Nephron (organoid): Measurements from ENCODE around the gene PSMA6.

Source experiments
- H3K27ac Mint-ChIP-seq, 3 experiments: 2 replicates each; pipeline ENCODE4 v1.8.0; 2020; ENCODE audit warnings: mixed read lengths in 3 of 3, mild to moderate bottlenecking in 2 of 3, moderate library complexity in 1 of 3
- H3K27me3 Mint-ChIP-seq: 2 replicates; pipeline ENCODE4 v1.8.0; 2021; ENCODE audit warnings: low read depth, mild to moderate bottlenecking, moderate library complexity, mixed read lengths
- H3K36me3 Mint-ChIP-seq: 2 replicates; pipeline ENCODE4 v1.8.0; 2020; ENCODE audit warnings: low read depth, mixed read lengths
- H3K4me1 Mint-ChIP-seq: 2 replicates; pipeline ENCODE4 v1.8.0; 2020; ENCODE audit warnings: mixed read lengths
- H3K4me3 Mint-ChIP-seq, 3 experiments: 2 replicates each; pipeline ENCODE4 v1.8.0; 2020; ENCODE audit warnings: mild to moderate bottlenecking in 3 of 3, mixed read lengths in 3 of 3, moderate library complexity in 2 of 3
- H3K9me3 Mint-ChIP-seq: 2 replicates; pipeline ENCODE4 v1.8.0; 2020; ENCODE audit warnings: mixed read lengths
- CTCF ChIP-seq, 3 experiments: fragments of 200-600 bp; sonication (generic); IDR thresholded peaks; one replicate each; pipeline ENCODE4 v1.5.0; 2021; ENCODE audit warnings: antibody characterized with exemption in 3 of 3; ENCODE audit not compliant: unreplicated experiment in 3 of 3

The PSMA6 gene

GRCh38 chr14:35274805-35275204 lies 17.4 kb upstream of the PSMA6 start:
- H3K4me3 Mint-ChIP-seq = no peak overlapping the region
- no peaks in the 10 kb centered on the region for H3K27me3 Mint-ChIP-seq
- H3K4me1 Mint-ChIP-seq = no peaks in the 10 kb centered on the region
- peaks cover 21% of the 10 kb centered on the region for H3K36me3 Mint-ChIP-seq
- no peak overlapping the region for H3K27ac Mint-ChIP-seq
- no peak for TF ChIP-seq CTCF (IDR thresholded peaks at IDR 0.05; ENCODE audit: unreplicated experiment in 3 of 3)
- H3K9me3 Mint-ChIP-seq = no peaks in the 10 kb centered on the region

- Mint-ChIP-seq H3K4me3 (no peak overlapping the region), H3K4me1 (no peaks in the 10 kb centered on the region), H3K27me3 (no peaks in the 10 kb centered on the region), H3K9me3 (no peaks in the 10 kb centered on the region), H3K27ac (no peak overlapping the region), H3K36me3 (peaks cover 23% of the 10 kb centered on the region)
- no peak for TF ChIP-seq CTCF (IDR thresholded peaks at IDR 0.05; ENCODE audit: unreplicated experiment in 3 of 3)
These were observed 15.0 kb upstream of the PSMA6 start for GRCh38 chr14:35277179-35277578.

- no peaks in the 10 kb centered on the region for H3K4me1 Mint-ChIP-seq
- H3K36me3 Mint-ChIP-seq = peaks cover 27% of the 10 kb centered on the region
- no peaks in the 10 kb centered on the region for H3K27me3 Mint-ChIP-seq
- no peak for TF ChIP-seq CTCF (IDR thresholded peaks at IDR 0.05; ENCODE audit: unreplicated experiment in 3 of 3)
- no peaks in the 10 kb centered on the region for H3K9me3 Mint-ChIP-seq
- H3K4me3 Mint-ChIP-seq = no peak overlapping the region
- no peak overlapping the region for H3K27ac Mint-ChIP-seq
These were observed 12.8 kb upstream of the PSMA6 start for GRCh38 chr14:35279369-35279768.

- Mint-ChIP-seq H3K27me3 (no peaks in the 10 kb centered on the region), H3K27ac (no peak overlapping the region), H3K9me3 (no peaks in the 10 kb centered on the region), H3K36me3 (peaks cover 18% of the 10 kb centered on the region), H3K4me1 (no peaks in the 10 kb centered on the region), H3K4me3 (no peak overlapping the region)
- no peak for TF ChIP-seq CTCF (IDR thresholded peaks at IDR 0.05; ENCODE audit: unreplicated experiment in 3 of 3)
These were observed 10.8 kb upstream of the PSMA6 start for GRCh38 chr14:35281341-35281740.

GRCh38 chr14:35284506-35284905 lies 7.7 kb upstream of the PSMA6 start:
- Mint-ChIP-seq H3K36me3 (peaks cover 17% of the 10 kb centered on the region), H3K4me1 (no peaks in the 10 kb centered on the region), H3K9me3 (no peaks in the 10 kb centered on the region), H3K27ac (no peak overlapping the region), H3K4me3 (no peak overlapping the region), H3K27me3 (no peaks in the 10 kb centered on the region)
- no peak for TF ChIP-seq CTCF (IDR thresholded peaks at IDR 0.05; ENCODE audit: unreplicated experiment in 3 of 3)

GRCh38 chr14:35285168-35286002 lies 6.8 kb upstream of the PSMA6 start:
- peaks cover 15% of the 10 kb centered on the region for H3K36me3 Mint-ChIP-seq
- no peaks in the 10 kb centered on the region for H3K9me3 Mint-ChIP-seq
- H3K27ac Mint-ChIP-seq = no peak overlapping the region
- H3K27me3 Mint-ChIP-seq = no peaks in the 10 kb centered on the region
- no peak overlapping the region for H3K4me3 Mint-ChIP-seq
- peaks cover 2% of the 10 kb centered on the region for H3K4me1 Mint-ChIP-seq
- TF ChIP-seq CTCF (IDR thresholded peaks at IDR 0.05; ENCODE audit: unreplicated experiment in 3 of 3) = no peak
